ENCODE data around the gene USP51. TPM values are rescaled to one million over a fixed set of nuclear protein-coding genes. Genes with fewer than 3 reads are reported as not detected.
A peak's percentile ranks its signal among the peaks of the same experiment; 100 is the strongest.

Gene USP51
- total RNA-seq, 1 experiment from 2014 or later = 6.8 TPM

DNA sequence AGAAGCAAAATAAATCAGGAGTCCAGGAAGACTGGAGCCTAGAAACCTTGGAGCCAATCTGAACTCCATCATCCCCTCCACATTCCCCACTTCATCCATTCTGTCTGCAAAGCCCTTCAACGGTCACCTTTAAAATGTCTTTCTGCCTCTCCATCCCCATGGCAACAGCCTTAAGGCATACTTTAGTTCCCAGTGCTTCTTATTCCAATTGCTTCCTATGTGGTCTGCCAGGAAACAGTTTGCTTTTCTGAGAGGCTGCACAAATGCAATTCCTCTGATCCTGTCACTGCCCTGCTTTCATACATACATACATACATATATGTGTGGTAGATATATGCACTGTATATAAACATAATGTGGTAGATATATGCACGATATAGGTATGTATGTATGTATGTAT, 38.5 kb downstream of the USP51 start:
- Histone ChIP-seq H2BK20ac (ENCODE audit: low read depth, low read length, poor library complexity, severe bottlenecking) (no peak overlapping the region), H2BK5ac (ENCODE audit: insufficient read length, low read length) (no peak overlapping the region), H3K14ac (ENCODE audit: insufficient read depth, low read length) (no peak overlapping the region), H4K8ac (replicated peaks; ENCODE audit: insufficient read length, low read depth, low read length) (no peak overlapping the region), H2AFZ (ENCODE audit: low read length) (no peak overlapping the region), H4K20me1 (ENCODE audit: control insufficient read depth, insufficient read depth, insufficient read length) (no peaks in the 10 kb centered on the region), H3K18ac (ENCODE audit: insufficient read length, low read depth, low read length) (no peak overlapping the region), H3T11ph (ENCODE audit: low read length) (no peak overlapping the region), H2BK12ac (ENCODE audit: insufficient read length, low read depth, low read length) (no peak overlapping the region), H3K9me3 (ENCODE audit: control insufficient read depth, low read depth, low read length) (peaks cover 20% of the 10 kb centered on the region), H2BK15ac (ENCODE audit: low read depth, low read length) (no peak overlapping the region), H3K27me3 (ENCODE audit: insufficient read depth, low read length) (no peaks in the 10 kb centered on the region), H3K4me2 (ENCODE audit: insufficient read depth, insufficient read length, low read length) (peak overlapping the region; percentile 77), H2BK120ac (ENCODE audit: low read depth, low read length, poor library complexity, severe bottlenecking) (no peak overlapping the region), H3K79me2 (ENCODE audit: insufficient read depth, low read length) (no peaks in the 10 kb centered on the region), H3K23me2 (ENCODE audit: insufficient read length, low read depth, low read length, poor library complexity, severe bottlenecking) (peaks cover 9% of the 10 kb centered on the region), H3K4ac (ENCODE audit: low read depth, low read length) (no peak overlapping the region), H4K91ac (ENCODE audit: insufficient read length, low read depth, low read length) (no peak overlapping the region), H3K79me1 (ENCODE audit: insufficient read depth, low read depth, low read length, poor library complexity, severe bottlenecking) (no peaks in the 10 kb centered on the region), H3K23ac (ENCODE audit: insufficient read length, low read depth, low read length) (no peak overlapping the region), H3K4me1 (ENCODE audit: insufficient read depth, low read length) (no peaks in the 10 kb centered on the region), H4K5ac (ENCODE audit: insufficient read length, low read depth, low read length) (no peak overlapping the region), H3K27ac (ENCODE audit: insufficient read length, low read depth, low read length) (no peak overlapping the region), H2AK5ac (ENCODE audit: insufficient read length, low read length) (no peak overlapping the region), H3K56ac (ENCODE audit: insufficient read length, low read depth, low read length) (no peak overlapping the region), H3K9ac (ENCODE audit: extremely low read depth, insufficient read length, low read length) (no peak overlapping the region)
- Mint-ChIP-seq H3K4me1 (peaks cover 4% of the 10 kb centered on the region in 2 experiments; a peak in 3 of 4 replicates), H3K27ac (no peak overlapping the region), H3K27me3 (ENCODE audit: low read depth) (peaks cover 2% of the 10 kb centered on the region), H3K9me3 (peaks cover 50 to 53% of the 10 kb centered on the region in 2 experiments), H3K4me3 (peak overlapping the region in 1 of 2 experiments; percentile 85; a peak in 1 of 5 replicates), H3K36me3 (ENCODE audit: insufficient read depth in 1 of 3, low read depth in 3 of 3) (peaks cover 0 to 5% (median 0%) of the 10 kb centered on the region in 3 experiments; a peak in 1 of 7 replicates)
- TF ChIP-seq, protein P1, sequence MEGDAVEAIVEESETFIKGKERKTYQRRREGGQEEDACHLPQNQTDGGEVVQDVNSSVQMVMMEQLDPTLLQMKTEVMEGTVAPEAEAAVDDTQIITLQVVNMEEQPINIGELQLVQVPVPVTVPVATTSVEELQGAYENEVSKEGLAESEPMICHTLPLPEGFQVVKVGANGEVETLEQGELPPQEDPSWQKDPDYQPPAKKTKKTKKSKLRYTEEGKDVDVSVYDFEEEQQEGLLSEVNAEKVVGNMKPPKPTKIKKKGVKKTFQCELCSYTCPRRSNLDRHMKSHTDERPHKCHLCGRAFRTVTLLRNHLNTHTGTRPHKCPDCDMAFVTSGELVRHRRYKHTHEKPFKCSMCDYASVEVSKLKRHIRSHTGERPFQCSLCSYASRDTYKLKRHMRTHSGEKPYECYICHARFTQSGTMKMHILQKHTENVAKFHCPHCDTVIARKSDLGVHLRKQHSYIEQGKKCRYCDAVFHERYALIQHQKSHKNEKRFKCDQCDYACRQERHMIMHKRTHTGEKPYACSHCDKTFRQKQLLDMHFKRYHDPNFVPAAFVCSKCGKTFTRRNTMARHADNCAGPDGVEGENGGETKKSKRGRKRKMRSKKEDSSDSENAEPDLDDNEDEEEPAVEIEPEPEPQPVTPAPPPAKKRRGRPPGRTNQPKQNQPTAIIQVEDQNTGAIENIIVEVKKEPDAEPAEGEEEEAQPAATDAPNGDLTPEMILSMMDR (conservative IDR thresholded peaks at IDR 0.05) = no peak
- no CpG with 5 or more reads among the region's 2 CpGs for WGBS (ENCODE audit: extremely low coverage, insufficient read length, low lambda C conversion rate)
- no peak for DNase-seq
